GM21737 (cell line): ENCODE results near the gene FNDC3B.
"Not testable (repeated sequence)": the region's sequence is repeated elsewhere in the genome, so short reads cannot be mapped to it uniquely, and the experiment has no call there.

ENCODE experiments used
- ATAC-seq: cut with Tn5 transposase; IDR thresholded peaks from one replicate; pipeline ENCODE4 v1.9.1; 2021; ENCODE audit warnings: mild to moderate bottlenecking, moderate library complexity; ENCODE audit not compliant: unreplicated experiment

Gene FNDC3B

GRCh38 chr3:172254542-172254941 lies 215.2 kb downstream of the FNDC3B start:
- no peak for ATAC-seq

GRCh38 chr3:172255321-172255720 lies 215.9 kb downstream of the FNDC3B start:
- not testable (repeated sequence) for ATAC-seq

- no peak for ATAC-seq
Measured at GRCh38 chr3:172256101-172256734, 216.8 kb downstream of the FNDC3B start.

GRCh38 chr3:172257648-172258400 lies 218.4 kb downstream of the FNDC3B start:
- ATAC-seq: no peak

GRCh38 chr3:172258624-172259023 lies 219.2 kb downstream of the FNDC3B start:
- no peak for ATAC-seq

- no peak for ATAC-seq
Measured at GRCh38 chr3:172259111-172259541, 219.7 kb downstream of the FNDC3B start.

- no peak for ATAC-seq
Measured at GRCh38 chr3:172259726-172260248, 220.4 kb downstream of the FNDC3B start.

- no peak for ATAC-seq
Measured at GRCh38 chr3:172260381-172260780, 221.0 kb downstream of the FNDC3B start.

GRCh38 chr3:172261054-172261453 lies 221.7 kb downstream of the FNDC3B start:
- no peak for ATAC-seq

GRCh38 chr3:172262991-172263608 lies 223.7 kb downstream of the FNDC3B start:
- no peak for ATAC-seq

GRCh38 chr3:172263781-172264486 lies 224.6 kb downstream of the FNDC3B start:
- ATAC-seq: no peak

- no peak for ATAC-seq
Measured at GRCh38 chr3:172266103-172266502, 226.7 kb downstream of the FNDC3B start.

- ATAC-seq: no peak
Measured at GRCh38 chr3:172268425-172268824, 229.0 kb downstream of the FNDC3B start.

GRCh38 chr3:172268868-172269267 lies 229.5 kb downstream of the FNDC3B start:
- ATAC-seq: no peak

- ATAC-seq: peak; percentile 97
Measured at GRCh38 chr3:172270557-172271166, 231.3 kb downstream of the FNDC3B start.

- no peak for ATAC-seq
Measured at GRCh38 chr3:172271386-172271976, 232.1 kb downstream of the FNDC3B start.

GRCh38 chr3:172272698-172273097 lies 233.3 kb downstream of the FNDC3B start:
- no peak for ATAC-seq

- ATAC-seq: no peak
Measured at GRCh38 chr3:172273378-172273777, 234.0 kb downstream of the FNDC3B start.

- ATAC-seq: no peak
Measured at GRCh38 chr3:172274906-172275305, 235.5 kb downstream of the FNDC3B start.

GRCh38 chr3:172275586-172275985 lies 236.2 kb downstream of the FNDC3B start:
- no peak for ATAC-seq
